AG10803 (cell line): Measurements from ENCODE around the gene MRPL27.
"Not testable (repeated sequence)": the region's sequence is repeated elsewhere in the genome, so short reads cannot be mapped to it uniquely, and the experiment has no call there.

ENCODE experiments used
- DNase-seq: peaks from one replicate; pipeline ENCODE4 v3.0.0; 2010; ENCODE audit warnings: low read depth
- H3K4me3 ChIP-seq: 2 replicates; pipeline ENCODE4 v1.5.1; 2011; ENCODE audit warnings: mild to moderate bottlenecking, low read length, control low read depth
- CTCF ChIP-seq: conservative IDR thresholded peaks from 2 replicates; pipeline ENCODE4 v1.5.1; 2011; ENCODE audit warnings: mild to moderate bottlenecking, low read length, control low read depth, inconsistent platforms

Gene MRPL27

GRCh38 chr17:50407921-50408320, 34.9 kb upstream of the MRPL27 start:
- no peak for DNase-seq
- H3K4me3 ChIP-seq, result no peak overlapping the region

GRCh38 chr17:50406578-50406977, 33.6 kb upstream of the MRPL27 start:
- TF ChIP-seq CTCF, result no peak
- no peak overlapping the region for H3K4me3 ChIP-seq
- DNase-seq, result no peak

More at GRCh38 chr17:50407921-50408320, 34.9 kb upstream of the MRPL27 start:
- TF ChIP-seq CTCF, result no peak

GRCh38 chr17:50405351-50405750, 32.4 kb upstream of the MRPL27 start:
- DNase-seq, H3K4me3 ChIP-seq: not testable (repeated sequence)

- DNase-seq, H3K4me3 ChIP-seq: not testable (repeated sequence)
Observed at GRCh38 chr17:50399591-50399990, 26.6 kb upstream of the MRPL27 start.

- DNase-seq, H3K4me3 ChIP-seq: not testable (repeated sequence)
Observed at GRCh38 chr17:50398672-50399071, 25.7 kb upstream of the MRPL27 start.

GRCh38 chr17:50397919-50398285, 24.9 kb upstream of the MRPL27 start:
- DNase-seq, result no peak
- no peak for TF ChIP-seq CTCF
- no peak overlapping the region for H3K4me3 ChIP-seq

- H3K4me3 ChIP-seq, result peak within 1 kb of the TSS; percentile 98
- TF ChIP-seq CTCF, result peak; percentile 79
- DNase-seq, result peak; percentile 80
Observed at GRCh38 chr17:50397111-50397918, 24.3 kb upstream of the MRPL27 start, which contains the start of gene LRRC59. TSS of gene LRRC59 (minus strand) at chr17:50397523. CDS start at chr17:50397317, 206 bp downstream.

- H3K4me3 ChIP-seq, result peak overlapping the region; percentile 98
- DNase-seq, result peak; percentile 69
- TF ChIP-seq CTCF, result no peak
Observed at GRCh38 chr17:50396261-50397110, 23.5 kb upstream of the MRPL27 start.
